ENCODE measurements around the gene ZBTB38.

GRCh38 chr3:141354517-141354916 lies 13.8 kb upstream of the ZBTB38 start:
- TF ChIP-seq CTCF (IDR thresholded peaks at IDR 0.05) = no peak
- TF ChIP-seq POLR2A (IDR thresholded peaks at IDR 0.05) = no peak

Measured in thyroid gland (tissue), 4 donors.